GM21786 (cell line): ENCODE results near the gene SLC25A44.
"Not testable (repeated sequence)": the region's sequence is repeated elsewhere in the genome, so short reads cannot be mapped to it uniquely, and the experiment has no call there.

ENCODE experiments used
- ATAC-seq: cut with Tn5 transposase; IDR thresholded peaks from one replicate; pipeline ENCODE4 v1.9.1; 2021; ENCODE audit not compliant: unreplicated experiment

Gene SLC25A44

DNA sequence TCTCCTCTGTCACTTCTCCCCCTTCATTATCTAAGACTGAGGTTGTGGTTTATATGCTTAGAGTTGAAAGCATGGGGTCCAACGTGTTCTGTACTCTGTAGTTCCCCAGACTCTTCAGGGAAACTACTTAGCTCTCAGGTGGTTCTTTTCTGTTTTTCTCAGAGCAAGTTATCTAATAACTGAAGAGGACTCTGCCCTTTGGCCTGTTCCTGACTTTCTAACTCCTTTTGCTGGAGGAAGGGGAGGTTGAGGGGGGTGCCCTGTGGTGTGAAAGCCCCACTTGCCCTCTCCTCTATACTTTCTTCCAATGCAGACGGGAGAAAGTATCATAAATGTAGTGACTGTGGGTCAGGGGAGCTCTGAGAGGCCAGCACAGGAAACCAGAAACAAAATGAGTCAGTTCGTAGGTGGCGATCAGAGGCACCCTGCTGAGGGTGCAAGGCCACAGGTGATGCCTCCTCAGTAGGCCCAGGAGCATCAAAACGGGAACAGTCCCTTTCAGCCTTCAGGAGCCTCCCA lies 5.0 kb downstream of the SLC25A44 start:
- ATAC-seq, result peak; percentile 53

GRCh38 chr1:156200044-156200443 lies 6.1 kb downstream of the SLC25A44 start:
- no peak for ATAC-seq

- no peak for ATAC-seq
Measured at GRCh38 chr1:156203331-156203730, 9.4 kb downstream of the SLC25A44 start.

GRCh38 chr1:156204686-156205085 lies 10.8 kb downstream of the SLC25A44 start:
- no peak for ATAC-seq

GRCh38 chr1:156211243-156211642 lies 17.3 kb downstream of the SLC25A44 start:
- no peak for ATAC-seq

DNA sequence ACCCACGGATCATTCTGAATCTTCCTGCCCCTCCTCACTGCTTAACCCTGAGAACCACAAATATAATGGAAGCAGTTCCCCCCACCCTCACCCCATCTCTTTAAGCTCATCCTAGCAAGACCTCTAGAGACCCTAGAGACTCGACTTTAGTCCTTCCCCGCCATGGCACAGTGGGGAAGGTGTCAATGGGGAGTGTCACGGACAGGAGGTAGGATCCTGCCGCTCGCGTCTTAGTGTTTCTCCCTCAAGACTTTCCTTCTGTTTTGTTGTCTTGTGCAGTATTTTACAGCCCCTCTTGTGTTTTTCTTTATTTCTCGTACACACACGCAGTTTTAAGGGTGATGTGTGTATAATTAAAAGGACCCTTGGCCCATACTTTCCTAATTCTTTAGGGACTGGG lies 18.2 kb downstream of the SLC25A44 start:
- no peak for ATAC-seq

- peak; percentile 86 for ATAC-seq
Measured at GRCh38 chr1:156212833-156213643, 19.1 kb downstream of the SLC25A44 start, which contains the start of gene PMF1. TSS of gene PMF1 (plus strand) at chr1:156213007. CDS start at chr1:156213016, 9 bp downstream.

- no peak for ATAC-seq
Measured at GRCh38 chr1:156213644-156213966, 19.7 kb downstream of the SLC25A44 start.

- no peak for ATAC-seq
Measured at GRCh38 chr1:156214024-156214748, 20.3 kb downstream of the SLC25A44 start.

- ATAC-seq, result not testable (repeated sequence)
Measured at GRCh38 chr1:156216361-156217086, 22.6 kb downstream of the SLC25A44 start.

GRCh38 chr1:156217871-156218270 lies 24.0 kb downstream of the SLC25A44 start:
- no peak for ATAC-seq

GRCh38 chr1:156220226-156220625 lies 26.3 kb downstream of the SLC25A44 start:
- ATAC-seq, result no peak

- ATAC-seq, result no peak
Measured at GRCh38 chr1:156221986-156222692, 28.2 kb downstream of the SLC25A44 start.

- no peak for ATAC-seq
Measured at GRCh38 chr1:156225677-156226014, 31.7 kb downstream of the SLC25A44 start.

DNA sequence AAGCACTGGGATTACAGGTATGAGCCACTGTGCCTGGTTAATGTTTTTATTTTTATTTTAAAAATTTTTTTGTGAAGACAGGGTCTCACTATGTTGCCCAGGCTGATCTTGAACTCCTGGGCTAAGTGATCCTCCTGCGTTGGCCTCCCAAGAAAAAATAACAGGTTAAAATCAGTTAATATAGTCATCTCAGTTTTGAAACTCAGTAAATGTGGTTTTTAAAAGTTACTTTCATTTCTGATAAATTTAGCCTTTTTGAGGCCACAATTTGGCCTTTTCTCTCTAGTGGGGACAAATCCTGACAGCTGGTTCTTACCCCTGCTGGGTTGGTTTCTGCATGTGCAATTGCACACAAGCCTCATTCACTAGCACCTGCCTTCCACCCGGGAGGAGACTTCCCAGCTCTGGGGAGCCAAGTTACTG lies 32.2 kb downstream of the SLC25A44 start:
- peak; percentile 67 for ATAC-seq

GRCh38 chr1:156226782-156227181 lies 32.9 kb downstream of the SLC25A44 start:
- ATAC-seq, result no peak

- ATAC-seq, result no peak
Measured at GRCh38 chr1:156228501-156228900, 34.6 kb downstream of the SLC25A44 start.

DNA sequence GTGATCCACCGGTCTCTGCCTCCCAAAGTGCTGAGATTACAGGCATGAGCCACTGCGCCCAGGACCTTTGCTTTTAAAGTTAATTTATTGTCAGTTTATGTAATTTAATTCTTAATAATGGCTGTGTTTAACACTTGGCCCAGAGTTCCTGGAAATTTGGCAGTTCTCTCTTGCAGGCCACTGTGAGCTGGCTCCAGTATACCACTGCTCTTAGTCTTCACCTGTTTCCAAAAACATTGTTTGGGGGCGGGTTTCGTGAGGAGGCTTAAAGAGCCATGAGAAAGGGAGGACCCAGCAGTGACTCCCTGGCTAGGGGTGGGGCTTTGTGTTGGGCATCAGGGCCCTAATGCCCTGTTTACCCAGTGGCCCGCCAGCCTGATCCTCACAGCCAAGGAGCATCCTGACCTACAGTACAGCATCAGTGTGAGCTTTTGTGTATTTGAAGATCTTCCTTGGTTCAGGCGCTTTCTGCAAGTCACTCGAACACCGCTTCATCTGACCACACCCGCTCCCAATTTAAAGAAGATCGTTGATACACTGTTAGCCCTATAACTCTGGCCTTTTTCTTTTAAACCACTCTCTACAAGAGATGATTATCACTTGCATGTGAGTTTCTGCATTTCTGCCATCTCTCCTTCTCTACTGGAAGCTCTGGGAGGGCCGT lies 36.0 kb downstream of the SLC25A44 start:
- ATAC-seq, result no peak

- no peak for ATAC-seq
Measured at GRCh38 chr1:156230473-156230837, 36.6 kb downstream of the SLC25A44 start.

DNA sequence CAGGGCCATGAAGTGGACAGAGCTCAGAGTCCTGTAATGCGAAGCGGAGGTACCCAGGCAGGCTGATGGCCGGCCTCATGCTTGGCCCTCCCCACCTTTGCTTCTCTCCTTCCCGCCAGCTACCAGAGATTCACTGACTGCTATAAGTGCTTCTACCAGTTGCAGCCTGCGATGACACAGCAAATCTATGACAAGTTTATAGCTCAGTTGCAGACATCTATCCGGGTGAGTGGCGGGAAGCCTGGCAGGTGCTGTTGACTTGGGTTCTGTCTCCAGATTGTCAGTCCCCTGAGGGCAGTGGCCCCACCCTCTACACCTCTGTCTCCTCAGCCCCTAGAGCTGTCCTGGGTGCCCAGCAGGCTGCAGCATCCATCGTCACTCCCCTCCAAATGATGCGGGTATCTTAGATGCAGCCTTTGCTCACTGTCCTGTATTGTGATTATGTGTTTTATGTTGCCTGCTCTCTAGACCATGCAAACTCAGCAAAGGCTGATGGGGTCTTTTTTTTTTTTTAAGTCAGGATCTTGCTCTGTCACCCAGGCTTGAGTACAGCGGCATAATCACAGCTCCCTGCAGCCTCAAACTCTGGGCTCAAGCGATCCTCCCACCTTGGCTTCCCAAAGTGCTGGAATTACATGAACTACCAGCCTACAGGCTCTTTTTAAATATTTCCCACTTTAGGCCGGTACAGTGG lies 38.4 kb downstream of the SLC25A44 start:
- no peak for ATAC-seq
